ENCODE data around the gene ZDHHC14. TPM values are rescaled to one million over a fixed set of nuclear protein-coding genes. Genes with fewer than 3 reads are reported as not detected.
A peak's percentile ranks its signal among the peaks of the same experiment; 100 is the strongest.
"Not testable (repeated sequence)": the region's sequence is repeated elsewhere in the genome, so short reads cannot be mapped to it uniquely, and the experiment has no call there.

ZDHHC14 gene
- total RNA-seq, 2 donors from 2014 or later = 3.6 to 5.2 TPM

DNA sequence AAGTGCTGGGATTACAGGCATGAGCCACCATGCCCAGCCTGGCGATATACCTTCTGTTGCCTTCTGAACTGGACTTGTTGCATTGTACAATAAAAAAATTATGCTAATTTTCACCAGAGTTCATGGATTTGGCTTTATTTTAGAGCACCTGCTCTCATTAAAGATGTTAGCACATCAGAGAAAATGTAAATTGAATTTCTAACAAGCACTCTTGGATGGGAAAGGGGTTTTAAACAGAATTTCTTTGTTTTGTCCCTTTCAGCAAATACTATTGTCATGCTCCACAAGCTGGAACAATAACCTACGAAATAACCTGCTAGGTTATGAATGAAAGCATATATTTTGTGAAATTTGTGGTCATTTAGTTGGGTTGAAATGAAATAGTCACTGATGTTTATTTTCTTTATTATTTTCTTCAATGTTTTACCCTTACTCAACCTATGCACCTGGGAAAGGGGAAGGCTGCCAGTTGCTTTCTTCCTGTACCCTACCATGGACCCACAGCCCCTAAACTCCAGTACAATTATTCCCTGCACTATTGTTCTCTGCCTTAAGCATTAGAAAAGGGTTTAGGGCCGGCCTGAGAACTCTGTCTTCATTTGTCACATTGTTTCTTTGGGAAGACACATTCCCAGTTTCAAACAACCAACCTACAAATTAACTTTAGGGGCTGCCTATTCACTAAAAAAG, 22.2 kb downstream of the ZDHHC14 start:
- Mint-ChIP-seq H3K4me3 (no peak overlapping the region), H3K27ac (no peak overlapping the region), H3K27me3 (no peaks in the 10 kb centered on the region), H3K4me1 (peaks cover 4% of the 10 kb centered on the region), H3K36me3 (ENCODE audit: low read depth) (peaks cover 4% of the 10 kb centered on the region)
- no peak for ATAC-seq
- H3K9me3 ChIP-seq (ENCODE audit: control insufficient read depth, low read length, poor library complexity, severe bottlenecking) = no peaks in the 10 kb centered on the region
- DNase-seq = no peak

DNA sequence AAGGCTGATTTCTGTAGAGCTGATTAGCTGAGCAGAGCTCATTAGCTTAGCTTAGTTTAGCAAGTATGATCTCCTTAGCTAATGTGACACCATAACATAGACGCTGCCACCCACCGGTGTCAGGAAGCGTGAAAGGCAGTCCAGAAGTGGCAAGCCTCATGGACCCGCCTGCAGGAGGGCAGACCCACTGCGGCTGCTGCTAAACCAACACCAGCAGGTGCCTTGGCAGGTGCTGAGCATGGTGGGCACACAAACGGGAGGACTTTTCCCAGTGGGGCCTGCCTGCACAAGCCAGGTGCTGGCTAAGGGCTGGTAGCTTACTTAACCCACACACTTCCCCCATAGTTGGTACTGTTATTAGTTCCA, 22.7 kb downstream of the ZDHHC14 start:
- Mint-ChIP-seq H3K27me3 (no peaks in the 10 kb centered on the region), H3K4me3 (no peak overlapping the region), H3K36me3 (ENCODE audit: low read depth) (peaks cover 4% of the 10 kb centered on the region), H3K27ac (no peak overlapping the region), H3K4me1 (peaks cover 4% of the 10 kb centered on the region)
- no peak for DNase-seq
- no peaks in the 10 kb centered on the region for H3K9me3 ChIP-seq (ENCODE audit: control insufficient read depth, low read length, poor library complexity, severe bottlenecking)
- no peak for ATAC-seq

DNA sequence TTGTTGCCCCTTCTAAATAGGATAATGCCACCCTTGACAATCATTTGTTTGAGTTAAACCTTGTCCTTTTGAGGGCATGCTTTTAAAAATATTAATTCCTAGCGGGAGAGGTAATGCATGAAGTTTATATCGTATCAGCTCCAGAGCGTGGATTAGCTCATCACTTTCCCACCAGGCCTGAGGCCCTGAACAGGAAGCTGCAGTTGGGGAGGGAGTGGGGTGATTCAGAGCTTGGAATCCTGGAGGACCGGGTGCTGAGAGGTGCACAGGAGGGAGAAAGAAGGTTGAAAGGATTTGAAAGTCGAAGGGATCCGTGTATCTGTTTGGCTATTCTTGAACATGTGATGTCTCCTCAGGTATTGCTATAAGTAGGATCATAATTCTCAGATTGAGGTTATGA, 25.0 kb downstream of the ZDHHC14 start:
- DNase-seq (no peak), ATAC-seq (no peak)
- Mint-ChIP-seq H3K27me3 (no peaks in the 10 kb centered on the region), H3K4me3 (no peak overlapping the region), H3K4me1 (no peaks in the 10 kb centered on the region), H3K27ac (no peak overlapping the region), H3K36me3 (ENCODE audit: low read depth) (no peaks in the 10 kb centered on the region)
- H3K9me3 ChIP-seq (ENCODE audit: control insufficient read depth, low read length, poor library complexity, severe bottlenecking) = no peaks in the 10 kb centered on the region

DNA sequence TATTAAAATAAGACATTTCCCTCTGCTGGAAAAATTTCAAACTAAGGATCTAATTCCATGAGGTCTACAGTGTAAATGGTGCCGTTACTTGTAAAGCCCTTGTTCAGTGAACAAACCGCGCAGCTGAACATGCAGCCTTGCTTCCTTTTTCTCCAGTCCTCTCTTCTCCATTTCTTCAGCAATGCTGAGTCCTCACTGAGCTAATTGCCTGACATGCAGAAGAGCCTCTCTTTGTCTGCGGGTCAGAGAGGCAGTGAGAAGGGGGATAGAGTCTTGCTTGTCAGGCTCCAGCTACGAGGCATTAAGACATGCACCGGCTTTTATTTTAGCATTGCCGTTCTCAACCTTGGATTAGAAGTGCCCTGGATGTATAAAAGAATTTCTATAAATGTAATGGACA, 25.7 kb downstream of the ZDHHC14 start:
- Mint-ChIP-seq H3K36me3 (ENCODE audit: low read depth) (no peaks in the 10 kb centered on the region), H3K27ac (no peak overlapping the region), H3K27me3 (no peaks in the 10 kb centered on the region), H3K4me3 (no peak overlapping the region), H3K4me1 (no peaks in the 10 kb centered on the region)
- no peak for ATAC-seq
- DNase-seq = no peak
- no peaks in the 10 kb centered on the region for H3K9me3 ChIP-seq (ENCODE audit: control insufficient read depth, low read length, poor library complexity, severe bottlenecking)

DNA sequence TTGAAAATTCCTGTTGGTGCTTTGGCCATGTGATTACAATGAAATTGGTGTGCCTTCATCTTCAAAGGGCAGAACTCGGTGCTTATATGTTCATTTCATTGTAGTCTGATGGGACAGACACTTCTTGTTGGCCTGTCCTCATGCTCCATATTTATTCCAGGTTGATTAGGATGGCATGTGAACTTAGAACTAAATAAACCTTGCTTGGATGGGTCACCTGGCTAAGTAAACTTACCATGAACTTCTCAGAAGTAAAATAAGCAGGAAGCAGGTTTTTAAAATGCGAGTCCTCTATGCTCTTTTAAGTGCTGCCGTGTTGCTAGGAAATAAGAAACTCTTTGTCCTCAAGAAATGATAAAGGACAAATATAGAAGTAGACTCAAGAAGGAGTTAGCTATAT, 26.7 kb downstream of the ZDHHC14 start:
- Mint-ChIP-seq H3K36me3 (ENCODE audit: low read depth) (no peaks in the 10 kb centered on the region), H3K4me1 (no peaks in the 10 kb centered on the region), H3K27ac (no peak overlapping the region), H3K4me3 (no peak overlapping the region), H3K27me3 (no peaks in the 10 kb centered on the region)
- ATAC-seq (no peak), DNase-seq (no peak)
- H3K9me3 ChIP-seq (ENCODE audit: control insufficient read depth, low read length, poor library complexity, severe bottlenecking) = no peaks in the 10 kb centered on the region

DNA sequence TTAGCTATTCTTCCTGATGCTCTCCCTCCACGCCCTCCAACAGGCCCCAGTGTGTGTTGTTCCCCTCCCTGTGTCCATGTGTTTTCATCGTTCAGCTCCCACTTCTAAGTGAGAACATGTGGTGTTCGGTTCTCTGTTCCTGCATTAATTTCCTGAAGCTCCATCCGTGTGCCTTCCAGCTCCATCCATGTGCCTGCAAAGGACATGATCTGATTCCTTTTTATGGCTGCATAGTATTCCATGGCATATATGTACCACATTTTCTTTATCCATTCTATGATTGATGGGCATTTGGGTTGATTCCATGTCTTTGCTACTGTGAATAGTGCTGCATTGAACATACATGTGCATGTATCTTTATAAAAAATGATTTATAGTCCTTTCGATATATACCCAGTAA, 27.4 kb downstream of the ZDHHC14 start:
- not testable (repeated sequence) for H3K4me1 Mint-ChIP-seq; H3K9me3 ChIP-seq (ENCODE audit: control insufficient read depth, low read length, poor library complexity, severe bottlenecking); H3K27ac Mint-ChIP-seq; DNase-seq; H3K27me3 Mint-ChIP-seq; H3K4me3 Mint-ChIP-seq; ATAC-seq; H3K36me3 Mint-ChIP-seq (ENCODE audit: low read depth)

DNA sequence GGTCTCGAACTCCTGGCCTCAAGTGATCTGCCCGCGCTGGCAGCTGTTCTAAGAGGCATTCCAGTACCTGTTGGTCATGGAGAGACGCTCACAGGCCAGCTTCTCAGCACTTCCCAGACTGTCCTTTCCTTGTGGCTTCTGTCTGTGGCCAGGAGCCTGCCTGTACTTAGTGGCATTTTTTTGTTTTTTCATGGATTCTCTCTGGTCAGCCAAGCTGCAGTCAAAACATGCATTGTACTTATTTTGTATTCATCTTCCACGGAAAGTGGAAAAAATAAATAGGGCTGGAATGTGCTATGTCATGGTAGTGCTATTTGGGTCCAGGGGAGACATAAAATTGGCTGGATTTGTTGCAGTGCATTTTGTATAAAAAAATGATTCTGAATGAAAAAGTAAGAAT, 29.1 kb downstream of the ZDHHC14 start:
- no peaks in the 10 kb centered on the region for H3K9me3 ChIP-seq (ENCODE audit: control insufficient read depth, low read length, poor library complexity, severe bottlenecking)
- DNase-seq (no peak), ATAC-seq (no peak)
- Mint-ChIP-seq H3K4me3 (no peak overlapping the region), H3K27me3 (no peaks in the 10 kb centered on the region), H3K36me3 (ENCODE audit: low read depth) (no peaks in the 10 kb centered on the region), H3K27ac (no peak overlapping the region), H3K4me1 (no peaks in the 10 kb centered on the region)

DNA sequence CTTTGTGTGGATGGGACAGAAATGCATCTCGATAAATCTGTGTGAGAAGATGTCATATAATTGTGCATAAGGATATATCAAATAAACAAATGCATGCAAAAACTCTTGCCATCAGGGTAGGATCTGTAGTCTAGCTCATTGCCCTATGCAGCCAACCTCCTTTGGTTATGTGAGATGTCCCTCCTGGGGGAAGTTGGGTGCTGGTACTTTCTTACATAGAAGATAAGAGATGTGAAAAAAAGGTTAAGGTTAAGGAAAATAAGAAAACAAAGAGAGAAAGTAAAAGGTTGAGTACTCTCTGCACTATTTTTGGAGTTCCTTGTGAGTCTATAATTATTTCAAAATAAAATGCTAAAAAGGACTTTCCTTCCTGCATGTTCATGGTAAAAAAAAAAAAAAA, 30.4 kb downstream of the ZDHHC14 start:
- H3K27ac Mint-ChIP-seq = no peak overlapping the region
- DNase-seq (no peak), ATAC-seq (no peak)
- no peaks in the 10 kb centered on the region for H3K4me1 Mint-ChIP-seq
- H3K36me3 Mint-ChIP-seq (ENCODE audit: low read depth) = no peaks in the 10 kb centered on the region
- no peaks in the 10 kb centered on the region for H3K9me3 ChIP-seq (ENCODE audit: control insufficient read depth, low read length, poor library complexity, severe bottlenecking)
- H3K27me3 Mint-ChIP-seq = no peaks in the 10 kb centered on the region
- no peak overlapping the region for H3K4me3 Mint-ChIP-seq

DNA sequence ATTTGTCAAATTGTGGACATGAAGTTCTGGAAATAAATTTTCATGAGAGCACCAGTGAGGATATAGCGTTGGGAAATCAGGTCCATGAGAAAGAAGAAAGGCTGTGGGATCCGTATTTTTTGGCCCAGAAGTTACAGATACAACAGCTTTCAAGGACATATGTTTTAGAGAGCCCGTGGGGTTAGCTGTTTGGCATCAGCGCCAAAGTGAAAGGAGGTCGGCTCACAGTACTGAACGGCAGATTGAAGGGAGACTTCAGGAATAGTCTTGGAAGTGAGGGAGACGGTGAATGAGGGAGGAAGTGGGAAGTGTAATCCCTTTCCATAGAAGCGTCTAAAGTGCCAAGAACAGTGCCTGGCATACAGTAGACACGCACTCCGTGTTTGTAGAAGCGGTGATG, 31.8 kb downstream of the ZDHHC14 start:
- H3K9me3 ChIP-seq (ENCODE audit: control insufficient read depth, low read length, poor library complexity, severe bottlenecking) = no peaks in the 10 kb centered on the region
- Mint-ChIP-seq H3K27me3 (no peaks in the 10 kb centered on the region), H3K4me1 (no peaks in the 10 kb centered on the region), H3K27ac (no peak overlapping the region), H3K4me3 (no peak overlapping the region), H3K36me3 (ENCODE audit: low read depth) (no peaks in the 10 kb centered on the region)
- DNase-seq = no peak
- ATAC-seq = no peak

DNA sequence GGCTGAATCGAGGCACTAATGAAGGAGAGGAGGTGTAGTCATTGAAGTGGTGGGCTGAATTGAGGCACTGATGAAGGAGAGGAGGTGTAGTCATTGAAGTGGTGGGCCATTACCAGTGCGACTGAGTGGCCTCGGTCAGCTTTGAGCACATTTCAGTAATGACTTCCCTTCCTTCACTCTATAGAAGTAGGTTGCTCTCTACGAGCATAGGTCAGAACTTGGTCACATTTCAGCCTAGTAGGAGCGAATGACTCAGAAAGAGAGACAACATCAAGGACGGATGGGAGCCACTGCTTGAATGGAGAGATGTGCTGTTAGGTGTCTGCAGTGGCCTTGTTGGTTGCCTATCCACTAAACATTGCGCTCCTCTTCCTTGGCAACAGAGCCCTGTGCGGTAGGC, 39.5 kb downstream of the ZDHHC14 start:
- no peak for DNase-seq
- H3K27me3 Mint-ChIP-seq = peaks cover 5% of the 10 kb centered on the region
- no peak overlapping the region for H3K4me3 Mint-ChIP-seq
- no peak for ATAC-seq
- H3K27ac Mint-ChIP-seq = no peak overlapping the region
- H3K4me1 Mint-ChIP-seq = peaks cover 6% of the 10 kb centered on the region
- H3K9me3 ChIP-seq (ENCODE audit: control insufficient read depth, low read length, poor library complexity, severe bottlenecking) = no peaks in the 10 kb centered on the region
- H3K36me3 Mint-ChIP-seq (ENCODE audit: low read depth) = no peaks in the 10 kb centered on the region

DNA sequence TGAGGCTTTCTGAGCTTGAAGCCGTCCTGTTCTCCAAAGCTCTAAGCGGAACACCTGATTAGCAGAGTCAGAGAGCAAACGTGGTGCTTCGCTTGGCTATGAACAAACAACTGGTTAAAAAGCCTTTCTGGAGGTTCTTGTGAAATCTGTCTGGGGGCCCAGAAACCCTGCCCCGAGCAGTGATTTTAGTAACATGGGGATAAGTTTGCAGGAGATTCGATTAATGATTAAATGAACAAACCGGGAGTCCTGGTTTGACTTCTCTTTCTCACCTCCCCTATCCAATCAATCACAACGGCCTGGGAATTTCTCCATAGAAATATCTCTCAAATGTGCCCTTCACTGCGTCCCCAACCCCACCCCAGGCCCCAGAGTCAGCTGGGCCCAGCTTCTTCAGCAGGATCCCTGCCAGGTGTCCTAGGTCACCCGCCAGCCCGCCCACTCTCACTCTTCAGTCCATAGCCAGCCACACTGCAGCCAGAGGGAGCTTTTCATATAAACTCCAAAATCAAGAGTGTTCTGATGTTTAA, 43.6 kb downstream of the ZDHHC14 start:
- H3K27me3 Mint-ChIP-seq = peaks cover 20% of the 10 kb centered on the region
- DNase-seq = no peak
- peaks cover 8% of the 10 kb centered on the region for H3K36me3 Mint-ChIP-seq (ENCODE audit: low read depth)
- H3K4me1 Mint-ChIP-seq = peaks cover 19% of the 10 kb centered on the region
- no peak overlapping the region for H3K4me3 Mint-ChIP-seq
- H3K9me3 ChIP-seq (ENCODE audit: control insufficient read depth, low read length, poor library complexity, severe bottlenecking) = no peaks in the 10 kb centered on the region
- H3K27ac Mint-ChIP-seq = no peak overlapping the region
- ATAC-seq = no peak

DNA sequence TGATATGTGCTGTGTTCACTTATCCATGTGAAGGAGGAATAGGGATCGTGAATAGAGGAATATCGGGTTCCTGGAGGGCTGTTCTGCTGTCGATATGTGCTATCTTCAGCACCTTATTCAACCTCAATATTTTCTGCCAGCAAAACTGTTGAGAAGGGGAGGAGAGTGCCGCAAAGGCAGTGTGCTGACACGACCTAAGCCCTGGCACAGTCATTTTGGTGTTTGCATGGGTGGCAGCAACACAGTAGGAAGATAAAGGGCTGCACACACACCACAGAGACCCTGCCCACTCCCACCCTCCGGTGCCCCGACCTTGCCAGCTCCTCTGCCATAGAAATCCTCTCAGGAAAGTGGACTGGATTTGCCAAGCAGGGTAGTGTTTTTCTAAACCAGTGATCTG, 47.0 kb downstream of the ZDHHC14 start:
- DNase-seq = no peak
- no peaks in the 10 kb centered on the region for H3K9me3 ChIP-seq (ENCODE audit: control insufficient read depth, low read length, poor library complexity, severe bottlenecking)
- Mint-ChIP-seq H3K36me3 (ENCODE audit: low read depth) (peaks cover 8% of the 10 kb centered on the region), H3K27me3 (peaks cover 20% of the 10 kb centered on the region), H3K27ac (no peak overlapping the region), H3K4me1 (peaks cover 17% of the 10 kb centered on the region), H3K4me3 (no peak overlapping the region)
- no peak for ATAC-seq

DNA sequence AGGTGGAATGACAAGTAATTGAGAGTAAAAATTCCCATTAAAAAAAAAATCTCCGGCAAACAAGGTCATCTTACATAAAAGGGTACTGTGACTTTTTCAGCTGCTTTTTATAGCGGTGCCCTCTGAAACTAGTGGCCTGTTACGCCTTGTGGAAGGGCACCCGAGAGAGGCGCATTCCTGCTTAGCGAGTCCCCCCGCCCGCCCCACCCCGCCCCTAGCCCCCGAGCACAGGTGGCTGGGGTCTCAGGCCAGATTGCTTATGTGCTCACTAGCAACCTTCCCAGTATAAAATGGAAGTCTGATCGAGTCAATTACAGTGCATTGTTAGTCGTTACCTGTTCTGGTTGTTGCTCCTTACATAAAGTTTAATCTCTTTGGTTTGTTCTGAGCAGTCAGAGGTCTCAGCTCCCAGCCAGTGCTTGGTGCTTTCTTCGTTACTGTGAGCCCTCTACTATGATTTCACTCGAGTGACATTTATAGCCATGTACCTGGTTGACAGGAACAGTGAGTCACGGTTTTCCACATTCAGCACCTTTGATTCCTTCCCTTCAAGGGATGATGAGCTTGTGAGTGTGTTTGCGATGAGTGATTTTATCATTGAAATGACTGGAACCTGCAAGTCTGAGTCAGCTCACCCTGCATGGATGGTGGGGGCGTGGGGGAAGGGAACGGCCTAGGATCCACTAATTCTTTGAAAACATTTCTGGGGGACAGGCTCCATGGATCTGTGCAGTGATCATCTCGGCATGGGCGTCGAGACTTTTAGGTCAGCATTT, 47.6 kb downstream of the ZDHHC14 start:
- H3K4me3 Mint-ChIP-seq = peak overlapping the region; percentile 31
- H3K4me1 Mint-ChIP-seq = peaks cover 17% of the 10 kb centered on the region
- no peak for DNase-seq

DNA sequence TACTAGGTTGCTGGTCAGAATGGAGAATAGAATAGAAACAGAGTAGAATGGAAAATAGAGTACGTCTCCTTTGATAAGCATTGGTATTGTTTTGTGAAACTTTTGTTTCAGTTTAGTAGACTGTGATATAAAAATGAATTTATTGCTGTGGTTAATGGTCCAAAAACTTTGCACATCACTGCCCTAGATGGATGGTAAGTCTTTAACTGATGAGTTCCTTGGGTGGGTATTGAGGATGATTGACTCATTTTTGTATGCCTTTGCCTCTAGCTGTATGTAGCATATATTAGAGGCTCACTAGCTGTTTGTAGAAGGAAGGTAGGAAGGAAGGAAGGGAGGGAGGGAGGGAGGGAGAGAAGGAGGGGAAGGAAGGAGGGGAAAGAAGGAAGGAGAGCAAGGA, 48.3 kb downstream of the ZDHHC14 start:
- no peaks in the 10 kb centered on the region for H3K9me3 ChIP-seq (ENCODE audit: control insufficient read depth, low read length, poor library complexity, severe bottlenecking)
- Mint-ChIP-seq H3K36me3 (ENCODE audit: low read depth) (peaks cover 8% of the 10 kb centered on the region), H3K4me1 (peaks cover 17% of the 10 kb centered on the region), H3K27ac (no peak overlapping the region), H3K4me3 (no peak overlapping the region), H3K27me3 (peaks cover 20% of the 10 kb centered on the region)
- no peak for ATAC-seq
- DNase-seq = no peak

More for the DNA sequence above, 47.6 kb downstream of the ZDHHC14 start:
- no peaks in the 10 kb centered on the region for H3K9me3 ChIP-seq (ENCODE audit: control insufficient read depth, low read length, poor library complexity, severe bottlenecking)
- no peak overlapping the region for H3K27ac Mint-ChIP-seq
- peaks cover 20% of the 10 kb centered on the region for H3K27me3 Mint-ChIP-seq
- no peak for ATAC-seq
- H3K36me3 Mint-ChIP-seq (ENCODE audit: low read depth) = peaks cover 8% of the 10 kb centered on the region

All from T-helper 17 cell (primary cell).